ENCODE results near the gene HSBP1L1. TPM values are rescaled to one million over a fixed set of nuclear protein-coding genes. Genes with fewer than 3 reads are reported as not detected.

Gene HSBP1L1
- total and polyA plus RNA-seq, 2 of the 8 experiments (the other 6 are each of a cell fraction or from before 2014, with no cell fraction given) = 1.0 to 1.3 TPM

- TF ChIP-seq KDM1A (IDR thresholded peaks at IDR 0.05; ENCODE audit: borderline replicate concordance, low read length) (no peak), MAFK (IDR thresholded peaks at IDR 0.05; ENCODE audit: low read depth, low read length) (no peak), EGR1 (IDR thresholded peaks at IDR 0.05; ENCODE audit: borderline replicate concordance, low read depth, low read length) (no peak), ZNF274 (IDR thresholded peaks at IDR 0.05; ENCODE audit: borderline replicate concordance, extremely low read depth, low read length) (no peak), SAP30 (IDR thresholded peaks at IDR 0.05; ENCODE audit: insufficient read depth, insufficient replicate concordance, low read length) (no peak)
Observed at GRCh38 chr18:79930020-79930642, 34.3 kb upstream of the HSBP1L1 start (continued).
